Measurements from ENCODE around the gene KMT2B.

KMT2B gene

DNA sequence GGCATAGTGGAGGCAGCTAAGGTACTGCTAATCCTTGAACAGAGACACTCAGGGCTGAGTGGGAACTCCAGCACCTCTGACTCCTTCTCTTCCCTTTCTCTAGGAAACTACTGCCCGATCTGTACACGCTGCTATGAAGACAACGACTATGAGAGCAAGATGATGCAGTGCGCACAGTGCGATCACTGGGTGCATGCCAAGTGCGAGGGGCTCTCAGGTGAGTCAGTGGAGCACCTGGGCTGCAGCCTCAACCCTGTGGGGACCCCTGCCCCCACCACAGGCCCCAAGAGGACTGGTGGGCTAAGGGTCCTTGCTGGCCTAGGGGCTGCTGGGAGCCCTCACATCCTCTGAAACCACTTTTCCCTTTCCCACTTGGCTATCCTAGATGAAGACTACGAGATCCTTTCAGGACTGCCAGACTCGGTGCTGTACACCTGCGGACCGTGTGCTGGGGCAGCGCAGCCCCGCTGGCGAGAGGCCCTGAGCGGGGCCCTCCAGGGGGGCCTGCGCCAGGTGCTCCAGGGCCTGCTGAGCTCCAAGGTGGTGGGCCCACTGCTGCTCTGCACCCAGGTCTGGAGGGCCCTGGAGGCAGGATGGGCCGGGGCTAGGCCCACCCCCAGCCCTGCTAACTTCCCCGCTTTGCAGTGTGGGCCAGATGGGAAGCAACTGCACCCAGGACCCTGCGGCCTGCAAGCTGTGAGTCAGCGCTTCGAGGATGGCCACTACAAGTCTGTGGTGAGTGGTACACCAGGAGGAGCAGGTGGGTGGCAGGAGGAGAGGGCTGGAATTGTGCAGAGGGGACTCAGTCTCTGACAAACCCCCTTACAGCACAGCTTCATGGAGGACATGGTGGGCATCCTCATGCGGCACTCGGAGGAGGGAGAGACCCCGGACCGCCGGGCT is 9.5 kb downstream of the KMT2B start:
- no peak for DNase-seq

DNA sequence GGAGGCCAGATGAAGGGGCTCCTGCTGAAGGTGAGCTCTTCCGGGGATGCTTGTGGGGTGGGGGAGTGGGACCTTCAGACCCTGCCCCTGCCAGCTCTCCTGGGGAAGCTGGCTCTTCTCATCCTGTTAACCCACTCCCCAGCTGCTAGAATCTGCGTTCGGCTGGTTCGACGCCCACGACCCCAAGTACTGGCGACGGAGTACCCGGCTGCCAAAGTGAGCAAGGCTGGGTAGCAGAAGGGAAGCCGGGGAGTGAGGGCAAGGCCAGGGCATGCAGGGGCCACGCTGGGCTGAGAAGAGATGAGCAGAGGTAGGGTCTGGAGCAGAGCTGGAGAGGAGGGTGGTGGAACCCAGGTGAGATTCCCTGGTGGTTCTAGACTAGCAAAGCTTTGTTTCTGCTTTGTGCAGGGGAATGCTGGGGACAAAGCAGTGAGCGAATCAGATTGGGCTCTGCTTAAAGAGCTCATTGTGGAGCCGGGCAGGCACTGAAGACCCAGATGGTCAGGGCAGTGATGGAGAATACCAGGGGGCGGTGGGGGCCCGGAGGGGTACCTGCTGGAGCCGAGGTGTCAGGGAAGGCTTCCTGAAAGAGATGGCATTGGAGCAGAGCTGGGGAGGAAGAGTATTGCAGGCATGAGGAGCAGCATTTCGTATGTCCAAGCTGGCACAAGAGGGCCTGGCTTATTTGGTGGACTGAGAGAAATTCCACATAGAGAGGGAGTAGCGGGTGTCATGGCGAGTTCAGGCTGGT is 10.3 kb downstream of the KMT2B start:
- DNase-seq: no peak

DNA sequence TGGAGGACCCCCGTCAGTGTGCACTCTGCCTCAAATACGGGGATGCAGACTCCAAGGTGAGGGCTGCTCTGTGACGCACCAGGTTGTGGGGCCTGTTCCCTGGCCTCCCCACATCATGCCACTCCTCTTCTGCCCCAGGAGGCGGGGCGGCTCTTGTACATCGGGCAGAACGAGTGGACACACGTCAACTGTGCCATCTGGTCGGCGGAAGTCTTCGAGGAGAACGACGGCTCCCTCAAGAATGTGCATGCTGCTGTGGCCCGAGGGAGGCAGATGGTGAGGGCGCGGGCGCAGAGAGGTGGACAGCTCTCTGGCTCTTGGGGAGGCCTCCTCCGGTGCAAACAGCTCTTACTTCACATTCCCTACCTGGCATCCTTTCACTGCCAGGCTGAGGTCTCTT is 11.2 kb downstream of the KMT2B start:
- DNase-seq: no peak

DNA sequence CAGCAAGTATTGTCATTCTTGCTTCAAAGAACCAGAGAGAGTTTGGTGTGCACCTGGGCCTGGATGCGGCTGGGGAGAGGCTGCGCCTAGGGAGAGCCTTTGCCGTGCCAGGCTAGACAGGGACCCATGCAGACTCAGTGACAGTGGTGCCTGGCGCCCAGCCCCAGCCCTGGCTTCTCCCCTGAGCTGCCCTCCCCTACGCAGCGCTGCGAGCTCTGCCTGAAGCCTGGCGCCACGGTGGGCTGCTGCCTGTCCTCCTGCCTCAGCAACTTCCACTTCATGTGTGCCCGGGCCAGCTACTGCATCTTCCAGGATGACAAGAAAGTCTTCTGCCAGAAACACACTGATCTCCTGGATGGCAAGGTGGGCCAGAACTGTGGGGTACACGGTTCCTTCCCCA is 12.0 kb downstream of the KMT2B start:
- DNase-seq: no peak

DNA sequence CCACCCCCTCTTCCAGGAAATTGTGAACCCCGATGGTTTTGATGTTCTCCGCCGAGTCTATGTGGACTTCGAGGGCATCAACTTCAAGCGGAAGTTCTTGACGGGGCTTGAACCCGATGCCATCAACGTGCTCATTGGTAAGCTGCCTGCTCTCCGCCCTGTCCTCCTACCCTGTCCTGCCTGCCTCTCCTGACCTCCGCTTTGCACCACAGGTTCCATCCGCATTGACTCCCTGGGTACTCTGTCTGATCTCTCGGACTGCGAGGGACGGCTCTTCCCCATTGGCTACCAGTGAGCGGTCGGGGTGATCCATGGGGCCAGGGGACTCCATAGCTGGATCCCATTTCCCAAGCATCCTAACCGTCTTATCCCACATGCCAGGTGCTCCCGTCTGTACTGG is 12.5 kb downstream of the KMT2B start:
- no peak for DNase-seq

DNA sequence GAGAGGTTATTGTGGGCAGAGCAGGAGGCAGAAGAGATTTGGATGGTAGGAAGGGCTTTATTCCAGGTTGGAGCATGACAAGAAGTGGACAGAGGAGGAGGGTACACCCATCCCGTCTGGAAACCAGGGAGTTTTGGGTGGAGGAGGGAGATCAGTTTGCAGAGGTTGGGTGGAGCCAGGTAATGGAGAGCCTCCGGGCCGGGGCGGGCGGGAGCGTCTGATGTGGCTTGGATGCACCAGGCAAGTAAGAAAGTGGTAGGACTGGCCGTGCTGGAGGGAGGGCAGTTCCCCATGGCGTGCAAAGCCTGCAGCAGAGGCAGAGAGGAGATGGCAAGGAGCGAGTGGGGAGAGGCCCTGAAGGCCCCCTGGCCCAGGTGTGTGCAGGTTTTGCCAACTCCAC is 13.6 kb downstream of the KMT2B start:
- DNase-seq: no peak

DNA sequence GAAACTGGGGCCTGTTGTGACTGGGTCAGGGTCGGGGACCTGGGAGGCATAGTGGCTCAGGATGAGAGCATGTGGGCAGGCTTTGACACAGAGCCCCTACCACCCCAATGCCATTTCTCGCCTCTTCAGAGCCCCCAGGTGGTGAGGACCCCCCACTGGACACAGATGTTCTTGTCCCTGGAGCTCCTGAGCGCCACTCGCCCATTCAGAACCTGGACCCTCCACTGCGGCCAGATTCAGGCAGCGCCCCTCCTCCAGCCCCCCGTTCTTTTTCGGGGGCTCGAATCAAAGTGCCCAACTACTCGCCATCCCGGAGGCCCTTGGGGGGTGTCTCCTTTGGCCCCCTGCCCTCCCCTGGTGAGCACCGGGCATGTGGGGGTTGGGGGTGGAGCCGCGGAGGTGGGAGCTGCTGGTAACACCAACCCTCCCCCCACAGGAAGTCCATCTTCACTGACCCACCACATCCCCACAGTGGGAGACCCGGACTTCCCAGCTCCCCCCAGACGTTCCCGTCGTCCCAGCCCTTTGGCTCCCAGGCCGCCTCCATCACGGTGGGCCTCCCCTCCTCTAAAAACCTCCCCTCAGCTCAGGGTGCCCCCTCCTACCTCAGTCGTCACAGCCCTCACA is 14.1 kb downstream of the KMT2B start:
- DNase-seq: no peak

DNA sequence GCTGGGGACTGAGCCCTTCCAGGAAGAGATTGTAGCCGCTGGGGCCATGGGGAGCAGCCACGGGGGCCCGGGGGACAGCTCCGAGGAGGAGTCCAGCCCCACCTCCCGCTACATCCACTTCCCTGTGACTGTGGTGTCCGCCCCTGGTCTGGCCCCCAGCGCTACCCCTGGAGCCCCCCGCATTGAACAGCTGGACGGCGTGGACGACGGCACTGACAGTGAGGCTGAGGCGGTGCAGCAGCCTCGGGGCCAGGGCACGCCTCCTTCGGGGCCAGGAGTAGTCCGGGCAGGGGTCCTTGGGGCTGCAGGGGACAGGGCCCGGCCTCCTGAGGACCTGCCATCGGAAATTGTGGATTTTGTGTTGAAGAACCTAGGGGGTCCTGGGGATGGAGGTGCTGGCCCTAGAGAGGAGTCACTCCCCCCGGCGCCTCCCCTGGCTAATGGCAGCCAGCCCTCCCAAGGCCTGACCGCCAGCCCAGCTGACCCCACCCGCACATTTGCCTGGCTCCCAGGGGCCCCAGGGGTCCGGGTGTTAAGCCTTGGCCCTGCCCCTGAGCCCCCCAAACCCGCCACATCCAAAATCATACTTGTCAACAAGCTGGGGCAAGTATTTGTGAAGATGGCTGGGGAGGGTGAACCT is 14.9 kb downstream of the KMT2B start:
- no peak for DNase-seq

DNA sequence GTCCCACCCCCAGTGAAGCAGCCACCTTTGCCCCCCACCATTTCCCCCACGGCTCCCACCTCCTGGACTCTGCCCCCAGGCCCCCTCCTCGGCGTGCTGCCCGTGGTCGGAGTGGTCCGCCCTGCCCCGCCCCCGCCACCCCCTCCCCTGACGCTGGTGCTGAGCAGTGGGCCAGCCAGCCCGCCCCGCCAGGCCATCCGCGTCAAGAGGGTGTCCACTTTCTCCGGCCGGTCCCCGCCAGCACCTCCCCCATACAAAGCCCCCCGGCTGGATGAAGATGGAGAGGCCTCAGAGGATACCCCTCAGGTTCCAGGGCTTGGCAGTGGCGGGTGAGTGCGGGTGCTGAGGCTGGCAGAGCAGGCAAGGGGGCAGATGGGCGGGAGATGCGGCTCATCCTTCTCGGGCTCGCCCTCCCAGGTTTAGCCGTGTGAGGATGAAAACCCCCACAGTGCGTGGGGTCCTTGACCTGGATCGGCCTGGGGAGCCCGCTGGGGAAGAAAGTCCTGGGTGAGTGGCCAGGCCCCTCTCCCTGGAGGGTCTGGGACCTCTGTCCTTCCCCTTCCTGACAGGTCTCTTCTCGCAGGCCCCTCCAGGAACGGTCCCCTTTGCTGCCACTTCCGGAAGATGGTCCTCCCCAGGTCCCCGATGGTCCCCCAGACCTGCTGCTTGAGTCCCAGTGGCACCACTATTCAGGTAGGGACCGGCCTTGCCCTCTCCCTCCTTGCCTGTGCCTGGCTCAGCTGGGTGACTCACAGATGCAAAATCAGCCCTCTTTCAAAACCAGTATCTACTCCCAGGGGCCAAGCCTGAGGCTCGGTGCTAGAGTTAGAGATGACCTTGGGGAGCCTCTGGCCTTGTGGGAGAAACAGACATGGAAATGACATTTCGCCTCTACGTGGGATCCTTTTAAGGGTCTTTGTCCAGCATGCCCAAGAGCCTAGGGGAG is 15.7 kb downstream of the KMT2B start:
- no peak for DNase-seq

DNA sequence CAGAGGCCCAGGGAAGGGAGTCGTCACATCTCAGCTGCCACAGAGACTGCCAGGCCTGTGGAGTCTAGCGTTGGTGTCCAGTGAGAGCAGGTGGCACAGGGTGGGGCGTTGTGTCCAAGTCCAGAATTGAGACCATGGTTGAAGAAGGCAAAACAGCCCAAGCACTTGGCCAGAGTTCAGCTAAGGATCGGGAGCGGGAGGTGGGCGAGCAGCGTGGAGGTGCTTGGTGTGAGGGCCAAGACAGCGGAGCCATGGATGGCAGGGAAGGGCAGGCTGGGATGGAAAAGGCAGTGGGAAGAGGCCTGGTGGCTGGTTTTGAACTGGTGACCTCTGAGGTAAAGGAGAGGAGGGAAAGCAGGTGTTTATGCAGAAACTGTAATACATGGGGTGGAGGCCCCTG is 16.5 kb downstream of the KMT2B start:
- no peak for DNase-seq

DNA sequence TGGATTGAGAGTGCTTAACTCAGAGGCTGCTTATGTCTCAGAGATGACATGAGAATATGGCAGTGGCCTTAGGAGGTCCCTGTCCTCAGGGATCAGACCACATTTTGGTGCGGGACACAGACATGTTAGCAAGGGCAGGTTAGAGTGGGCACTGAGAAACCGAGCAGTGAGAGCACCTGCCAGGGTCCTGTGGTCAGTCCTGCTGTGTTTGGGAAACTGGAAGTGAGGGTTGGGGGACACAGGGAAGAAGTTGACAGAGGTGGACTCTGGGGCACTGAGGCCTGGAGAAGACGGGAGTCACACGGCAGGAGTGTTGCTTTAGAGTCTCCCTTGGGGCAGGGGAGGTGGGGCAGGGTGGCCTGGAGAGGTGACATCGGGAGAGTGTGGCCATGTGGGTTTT is 17.1 kb downstream of the KMT2B start:
- DNase-seq: no peak

DNA sequence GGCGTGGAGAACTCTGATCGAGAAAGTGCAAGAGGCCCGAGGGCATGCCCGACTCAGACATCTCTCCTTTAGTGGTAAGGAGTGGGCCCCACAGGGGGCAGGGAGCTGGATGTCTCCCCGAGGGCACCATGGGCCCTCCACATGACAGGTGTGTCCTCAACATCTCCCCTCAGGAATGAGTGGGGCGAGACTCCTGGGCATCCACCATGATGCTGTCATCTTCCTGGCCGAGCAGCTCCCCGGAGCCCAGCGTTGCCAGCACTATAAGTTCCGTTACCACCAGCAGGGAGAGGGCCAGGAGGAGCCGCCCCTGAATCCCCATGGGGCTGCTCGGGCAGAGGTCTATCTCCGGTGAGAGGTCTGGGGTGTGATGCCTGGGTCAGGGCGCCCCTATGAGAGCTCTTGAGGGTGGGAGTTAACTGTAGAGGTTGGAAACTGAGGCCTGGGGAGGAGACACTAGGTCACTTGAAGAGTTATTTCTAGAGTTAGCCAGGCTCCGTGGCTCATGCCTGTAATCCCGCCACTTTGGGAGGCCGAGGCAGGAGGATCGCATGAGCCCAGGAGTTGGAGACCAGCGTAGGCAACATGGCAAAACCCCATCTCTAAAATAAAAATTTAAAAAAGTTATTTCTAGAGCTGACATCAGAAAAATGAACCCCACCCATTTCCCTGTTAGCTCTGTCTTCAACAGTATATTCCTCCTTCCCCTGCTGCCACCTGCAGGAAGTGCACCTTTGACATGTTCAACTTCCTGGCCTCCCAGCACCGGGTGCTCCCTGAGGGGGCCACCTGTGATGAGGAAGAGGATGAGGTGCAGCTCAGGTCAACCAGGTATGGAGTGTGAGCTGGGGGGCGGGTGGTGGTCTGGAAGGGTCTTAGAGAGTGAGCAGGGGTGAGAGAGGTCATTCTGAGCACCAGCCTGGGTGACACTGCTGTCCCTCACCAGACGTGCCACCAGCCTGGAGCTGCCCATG is 19.4 kb downstream of the KMT2B start:
- no peak for DNase-seq

DNA sequence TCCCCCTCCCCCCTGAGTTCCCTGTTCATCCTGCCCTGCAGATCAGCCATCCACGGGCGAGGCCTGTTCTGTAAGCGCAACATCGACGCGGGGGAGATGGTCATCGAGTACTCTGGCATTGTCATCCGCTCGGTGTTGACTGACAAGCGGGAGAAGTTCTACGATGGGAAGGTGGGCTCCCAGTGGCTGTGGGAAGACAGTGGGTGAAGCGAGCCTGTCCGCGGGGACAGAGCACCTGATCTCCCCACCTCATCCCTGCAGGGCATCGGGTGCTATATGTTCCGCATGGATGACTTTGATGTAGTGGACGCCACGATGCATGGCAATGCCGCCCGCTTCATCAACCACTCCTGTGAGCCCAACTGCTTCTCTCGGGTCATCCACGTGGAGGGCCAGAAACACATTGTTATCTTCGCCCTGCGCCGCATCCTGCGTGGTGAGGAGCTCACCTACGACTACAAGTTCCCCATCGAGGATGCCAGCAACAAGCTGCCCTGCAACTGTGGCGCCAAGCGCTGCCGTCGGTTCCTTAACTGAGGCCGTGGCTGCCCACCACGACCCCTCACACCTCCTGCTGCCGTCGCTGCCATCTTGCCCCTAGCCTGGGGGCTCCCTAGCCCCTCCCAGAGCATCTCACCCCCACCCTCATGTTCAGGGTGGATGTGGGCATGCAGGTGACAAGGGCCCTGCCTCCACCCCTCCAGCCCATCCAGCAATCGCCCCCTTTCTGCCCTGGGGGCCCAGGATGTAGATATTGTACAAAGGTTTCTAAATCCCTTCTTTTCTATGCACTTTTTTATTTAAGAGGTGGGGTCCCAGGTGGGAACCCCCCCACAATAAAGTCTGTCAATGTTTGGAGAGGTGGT is 20.5 kb downstream of the KMT2B start:
- DNase-seq: no peak

DNA sequence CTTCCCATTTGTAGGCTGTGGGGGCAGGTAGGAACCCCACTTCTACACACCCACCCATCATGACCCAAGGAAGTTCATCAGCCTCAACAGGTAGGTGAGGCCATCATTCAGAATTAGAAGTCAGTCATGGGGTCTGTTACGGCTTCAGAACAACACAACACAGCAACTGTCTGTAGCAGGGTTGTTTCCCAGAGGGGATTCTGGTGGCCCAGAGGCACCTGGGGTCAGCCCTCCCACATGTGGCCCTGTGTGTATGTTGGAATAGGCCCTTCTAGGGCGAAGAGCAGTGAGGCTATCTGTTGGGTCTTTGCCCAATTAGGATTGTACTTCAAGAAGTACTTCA is 21.1 kb downstream of the KMT2B start:
- DNase-seq: no peak

DNA sequence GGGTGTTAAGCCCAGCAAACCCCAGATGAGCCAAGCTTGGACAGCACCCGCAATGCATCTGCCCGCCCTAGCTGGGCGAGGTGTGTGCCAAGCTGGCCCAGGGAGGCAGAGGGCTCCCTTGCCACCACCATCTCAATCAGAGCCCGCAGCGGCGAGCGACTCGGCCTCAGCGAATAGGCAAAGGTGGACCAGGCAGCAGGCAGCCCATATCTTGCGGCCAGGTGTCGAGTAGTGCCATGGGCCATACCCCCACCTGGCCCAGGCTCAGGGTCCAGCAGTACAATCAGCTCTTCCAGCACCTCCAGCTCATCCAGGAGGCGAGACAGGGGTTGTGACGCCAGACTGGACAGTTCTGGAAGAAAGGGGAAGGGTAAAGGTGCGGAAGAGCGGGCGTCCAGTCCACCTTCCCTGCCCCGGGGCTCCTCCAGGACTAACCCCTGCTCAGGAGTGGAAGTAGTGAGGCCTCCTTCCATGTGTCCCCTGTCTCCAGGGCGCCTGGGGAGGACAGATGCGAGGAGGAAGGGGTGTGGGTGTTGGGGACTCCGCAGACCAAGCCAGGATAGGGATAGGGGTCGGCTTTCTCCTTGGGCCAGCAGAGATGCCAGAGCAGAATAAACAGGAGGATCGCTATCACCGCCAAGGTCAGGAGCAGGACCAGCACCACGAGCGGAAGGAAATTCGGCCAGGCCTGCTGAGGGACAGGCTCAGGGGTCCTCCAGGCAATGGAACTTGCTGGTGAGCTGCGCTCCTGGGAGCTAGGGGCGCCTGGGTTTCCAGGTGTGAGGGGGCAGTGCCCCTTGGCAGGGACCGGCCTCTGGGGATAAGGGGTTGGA is 21.7 kb downstream of the KMT2B start:
- DNase-seq: no peak

DNA sequence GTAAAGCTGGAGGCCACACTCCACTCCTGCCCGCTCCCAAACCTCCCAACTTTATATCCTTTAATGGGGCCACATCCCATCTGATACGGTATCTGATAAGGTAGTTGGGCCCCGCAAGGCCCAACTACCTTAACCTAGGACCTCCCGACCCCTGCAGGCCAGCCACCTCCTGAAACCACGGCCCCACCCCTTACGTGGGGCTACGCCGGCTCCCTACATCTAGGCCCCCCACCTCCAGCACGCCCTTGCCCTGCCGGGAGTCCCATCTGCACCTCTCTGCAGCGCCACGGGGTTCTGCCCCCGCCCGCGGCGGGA is 22.3 kb downstream of the KMT2B start:
- DNase-seq: no peak

DNA sequence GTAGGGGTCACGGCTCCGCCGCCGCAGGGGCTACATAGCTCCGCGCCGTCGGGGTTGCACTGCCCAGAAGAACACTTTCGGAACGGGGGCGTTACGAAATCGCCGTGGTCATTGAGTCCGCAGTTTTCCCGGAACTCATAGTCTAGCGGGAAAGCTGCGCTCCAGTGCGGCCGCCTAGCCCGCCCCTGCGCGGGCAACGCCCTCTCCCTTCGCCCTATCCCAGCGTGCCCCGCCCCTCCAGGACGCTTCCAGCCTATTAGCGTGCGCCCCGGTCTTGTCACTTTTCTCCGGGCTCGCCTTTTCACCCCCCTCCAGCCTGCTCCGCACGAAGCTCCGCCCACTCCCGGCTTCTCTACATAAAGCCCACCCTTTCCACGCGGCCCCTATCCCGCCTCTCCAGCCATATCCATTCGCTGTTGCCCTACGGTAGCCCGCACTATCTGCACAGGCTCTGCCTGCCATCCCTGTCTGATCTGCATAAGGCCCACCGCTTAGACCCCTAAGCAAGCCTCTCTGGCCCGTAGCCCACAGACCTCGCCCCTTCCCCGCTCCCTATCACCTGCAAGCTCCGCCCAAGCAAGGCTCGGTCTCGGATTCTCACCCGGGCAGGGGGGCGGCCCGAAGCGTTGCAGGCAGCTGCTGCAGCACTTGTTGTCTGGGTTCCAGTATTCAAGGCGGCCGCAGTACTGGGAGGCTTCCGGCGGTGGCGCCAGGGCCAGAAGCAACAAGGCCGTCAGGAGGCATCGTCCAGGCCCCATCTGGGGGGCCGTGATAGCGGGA is 22.8 kb downstream of the KMT2B start:
- peak; percentile 98 for DNase-seq

DNA sequence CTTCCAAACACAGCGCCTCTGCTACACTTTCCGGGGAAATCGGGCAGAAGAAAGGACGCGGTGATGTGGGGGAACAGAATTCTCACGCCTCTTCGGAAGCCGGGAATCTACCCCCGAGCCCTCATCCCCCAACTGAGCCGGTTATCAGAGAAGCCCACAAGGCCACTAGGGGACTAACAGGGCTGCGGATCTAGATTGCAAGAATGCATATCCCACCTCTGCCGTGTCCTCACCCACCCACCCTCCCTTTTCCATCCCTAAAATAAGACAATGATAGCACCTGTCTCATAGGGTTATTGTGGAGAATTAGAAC is 23.4 kb downstream of the KMT2B start:
- no peak for DNase-seq
